Endothelial cell (in vitro differentiated cells): Measurements from ENCODE around the gene PIGT. TPM values are rescaled to one million over a fixed set of nuclear protein-coding genes. Genes with fewer than 3 reads are reported as not detected.
A peak's percentile ranks its signal among the peaks of the same experiment; 100 is the strongest.

Experiments used
- DNase-seq: peaks from one replicate; pipeline ENCODE4 v3.0.0; 2021; ENCODE audit warnings: low spot score
- H3K27ac Mint-ChIP-seq: one replicate; pipeline ENCODE4 v1.8.0; 2021; ENCODE audit warnings: mixed read lengths, inconsistent platforms; ENCODE audit not compliant: unreplicated experiment
- H3K27me3 Mint-ChIP-seq: one replicate; pipeline ENCODE4 v1.8.0; 2021; ENCODE audit warnings: mild to moderate bottlenecking, moderate library complexity, mixed read lengths, inconsistent platforms; ENCODE audit not compliant: unreplicated experiment
- H3K36me3 Mint-ChIP-seq: one replicate; pipeline ENCODE4 v1.8.0; 2021; ENCODE audit warnings: mild to moderate bottlenecking, low read depth, mixed read lengths, inconsistent platforms; ENCODE audit not compliant: unreplicated experiment
- H3K4me1 Mint-ChIP-seq: one replicate; pipeline ENCODE4 v1.8.0; 2021; ENCODE audit warnings: mild to moderate bottlenecking, mixed read lengths, inconsistent platforms; ENCODE audit not compliant: unreplicated experiment
- H3K4me3 Mint-ChIP-seq: one replicate; pipeline ENCODE4 v1.8.0; 2021; ENCODE audit warnings: mild to moderate bottlenecking, mixed read lengths, inconsistent platforms; ENCODE audit not compliant: unreplicated experiment
- H3K9me3 Mint-ChIP-seq: one replicate; pipeline ENCODE4 v1.8.0; 2021; ENCODE audit warnings: mixed read lengths, inconsistent platforms; ENCODE audit not compliant: unreplicated experiment
- CTCF ChIP-seq: fragments of 200-600 bp; sonication (generic); IDR thresholded peaks from one replicate; pipeline ENCODE4 v1.5.0; 2021; ENCODE audit warnings: antibody characterized with exemption; ENCODE audit not compliant: unreplicated experiment
- total RNA-seq: library from RNA; stranded (reverse); fragmentation: NEBNext Ultra II Directional; extraction: Animal tissue kit (Norgen Biotek cat#: 25700); gene quantifications from one replicate; pipeline ENCODE4 v1.2.1, GENCODE V29; 2021; ENCODE audit not compliant: unreplicated experiment

PIGT gene
- total RNA-seq, 1 donor from 2014 or later, result 68.6 TPM

- Mint-ChIP-seq H3K36me3 (peaks cover 3% of the 10 kb centered on the region), H3K27me3 (peaks cover 9% of the 10 kb centered on the region), H3K9me3 (no peaks in the 10 kb centered on the region), H3K4me3 (no peak overlapping the region), H3K27ac (no peak overlapping the region), H3K4me1 (no peaks in the 10 kb centered on the region)
- no peak for TF ChIP-seq CTCF
- no peak for DNase-seq
These were observed 28.1 kb downstream of the PIGT start for GRCh38 chr20:45444050-45444449.

GRCh38 chr20:45445805-45446562 is 30.0 kb downstream of the PIGT start:
- Mint-ChIP-seq H3K4me1 (no peaks in the 10 kb centered on the region), H3K4me3 (no peak overlapping the region), H3K27ac (no peak overlapping the region), H3K36me3 (peaks cover 3% of the 10 kb centered on the region), H3K9me3 (no peaks in the 10 kb centered on the region), H3K27me3 (peaks cover 9% of the 10 kb centered on the region)
- DNase-seq, result peak; percentile 65
- peak; percentile 71 for TF ChIP-seq CTCF

- TF ChIP-seq CTCF, result no peak
- Mint-ChIP-seq H3K4me1 (no peaks in the 10 kb centered on the region), H3K36me3 (peaks cover 3% of the 10 kb centered on the region), H3K4me3 (peak overlapping the region; percentile 48), H3K27ac (no peak overlapping the region), H3K9me3 (no peaks in the 10 kb centered on the region), H3K27me3 (peaks cover 9% of the 10 kb centered on the region)
- DNase-seq, result no peak
These were observed 32.3 kb downstream of the PIGT start for GRCh38 chr20:45448270-45448669.

- Mint-ChIP-seq H3K9me3 (no peaks in the 10 kb centered on the region), H3K36me3 (peaks cover 3% of the 10 kb centered on the region), H3K27ac (no peak overlapping the region), H3K4me1 (no peaks in the 10 kb centered on the region), H3K4me3 (no peak overlapping the region), H3K27me3 (peaks cover 7% of the 10 kb centered on the region)
- no peak for TF ChIP-seq CTCF
- no peak for DNase-seq
These were observed 33.6 kb downstream of the PIGT start for GRCh38 chr20:45449528-45449927.

- no peak overlapping the region for H3K4me3 Mint-ChIP-seq
- H3K9me3 Mint-ChIP-seq, result no peaks in the 10 kb centered on the region
- peaks cover 4% of the 10 kb centered on the region for H3K27me3 Mint-ChIP-seq
- peaks cover 3% of the 10 kb centered on the region for H3K36me3 Mint-ChIP-seq
- no peak overlapping the region for H3K27ac Mint-ChIP-seq
- no peaks in the 10 kb centered on the region for H3K4me1 Mint-ChIP-seq
- peak; percentile 85 for TF ChIP-seq CTCF
- DNase-seq, result peak; percentile 21
These were observed 34.3 kb downstream of the PIGT start for GRCh38 chr20:45450097-45450818.
